ENCODE measurements around the gene LEAP2.

LEAP2 gene

DNA sequence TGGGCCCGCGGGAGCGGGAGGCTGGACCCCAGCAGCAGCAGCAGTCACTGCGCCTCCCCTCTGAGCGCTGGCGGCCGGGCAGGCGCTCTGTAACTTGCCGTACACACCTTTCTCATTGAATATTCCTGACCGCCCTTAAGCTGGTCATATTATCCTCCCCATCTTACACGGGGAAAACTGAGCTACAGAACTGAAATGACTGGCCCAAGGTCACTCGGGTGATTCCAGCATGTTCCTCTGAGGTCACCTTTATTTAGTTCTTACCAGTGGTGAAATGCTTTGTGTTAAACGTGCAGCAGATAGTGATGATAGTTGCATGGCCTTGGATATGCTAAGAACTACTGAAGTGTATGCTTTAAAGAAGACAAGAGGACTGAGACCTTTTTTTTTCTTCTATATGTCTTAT, 6.4 kb upstream of the LEAP2 start:
- H3K36me3 ChIP-seq (ENCODE audit: control insufficient read depth in 1 of 2, insufficient read depth in 2 of 2, low read length in 2 of 2) = peaks cover 20 to 28% of the 10 kb centered on the region in 2 donors
- H3K27me3 ChIP-seq (ENCODE audit: low read depth, low read length) = no peaks in the 10 kb centered on the region
- peak overlapping the region; percentile 94 for H3K27ac ChIP-seq (ENCODE audit: low read length)
- H3K4me1 ChIP-seq (ENCODE audit: control insufficient read depth in 1 of 2, insufficient read depth in 2 of 2, low read length in 2 of 2) = peaks cover 5 to 12% of the 10 kb centered on the region in 2 donors
- H3K4me3 ChIP-seq (ENCODE audit: low read depth in 1 of 2, low read length in 2 of 2) = peak overlapping the region; percentile 89 to 96
- no peaks in the 10 kb centered on the region for H3K9me3 ChIP-seq (ENCODE audit: control insufficient read depth in 1 of 2, low read length in 2 of 2)

DNA sequence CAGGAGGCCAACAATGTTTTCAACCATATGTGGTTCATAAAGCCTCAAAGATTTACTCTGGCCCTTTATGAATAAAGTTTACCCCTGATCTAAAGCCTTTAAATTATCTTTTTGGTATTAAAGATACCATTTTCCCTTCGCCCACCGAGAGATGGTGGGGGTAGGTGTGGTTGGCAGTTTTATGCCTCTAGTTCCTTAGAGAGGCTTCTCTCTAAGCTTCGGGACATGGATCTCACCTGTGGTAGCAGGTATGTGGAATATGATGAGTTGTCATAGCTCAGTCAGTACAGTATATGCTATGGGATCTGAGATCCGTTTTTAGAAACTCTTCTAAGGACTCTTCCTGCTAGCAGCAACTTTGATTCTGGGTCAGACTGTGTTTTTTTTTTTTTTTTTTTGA, 4.7 kb upstream of the LEAP2 start:
- H3K27me3 ChIP-seq (ENCODE audit: low read depth, low read length) = no peaks in the 10 kb centered on the region

DNA sequence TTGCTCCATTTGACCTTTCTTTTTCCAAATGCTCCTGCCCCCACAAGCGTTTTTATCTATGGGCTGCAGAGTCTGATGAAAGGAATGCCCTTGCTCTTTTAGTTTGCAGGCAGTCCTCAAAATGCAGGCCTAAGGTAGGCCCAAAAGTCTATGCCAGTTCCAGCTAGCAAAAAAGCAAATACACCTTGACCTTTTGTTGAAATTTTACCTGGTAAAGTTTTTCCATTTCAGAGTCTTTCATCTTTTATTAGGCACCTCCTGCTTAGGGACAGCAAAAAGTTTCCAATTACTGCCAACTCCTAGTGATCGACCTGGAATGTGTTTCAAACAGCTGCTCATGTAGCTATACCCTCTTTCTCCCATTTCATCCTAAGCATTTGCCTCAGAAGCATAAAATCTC, 2.7 kb upstream of the LEAP2 start:
- Histone ChIP-seq H3K9me3 (ENCODE audit: control insufficient read depth in 1 of 2, low read length in 2 of 2) (no peaks in the 10 kb centered on the region), H3K27me3 (ENCODE audit: low read depth, low read length) (no peaks in the 10 kb centered on the region), H3K27ac (ENCODE audit: low read length) (no peak overlapping the region), H3K36me3 (ENCODE audit: control insufficient read depth in 1 of 2, insufficient read depth in 2 of 2, low read length in 2 of 2) (peaks cover 29 to 40% of the 10 kb centered on the region in 2 donors), H3K4me1 (ENCODE audit: control insufficient read depth in 1 of 2, insufficient read depth in 2 of 2, low read length in 2 of 2) (peaks cover 5 to 17% of the 10 kb centered on the region in 2 donors), H3K4me3 (ENCODE audit: low read depth in 1 of 2, low read length in 2 of 2) (no peak overlapping the region)

More for the DNA sequence above, 4.7 kb upstream of the LEAP2 start:
- Histone ChIP-seq H3K27ac (ENCODE audit: low read length) (no peak overlapping the region), H3K4me1 (ENCODE audit: control insufficient read depth in 1 of 2, insufficient read depth in 2 of 2, low read length in 2 of 2) (peaks cover 5 to 17% of the 10 kb centered on the region in 2 donors), H3K9me3 (ENCODE audit: control insufficient read depth in 1 of 2, low read length in 2 of 2) (no peaks in the 10 kb centered on the region), H3K36me3 (ENCODE audit: control insufficient read depth in 1 of 2, insufficient read depth in 2 of 2, low read length in 2 of 2) (peaks cover 23 to 29% of the 10 kb centered on the region in 2 donors), H3K4me3 (ENCODE audit: low read depth in 1 of 2, low read length in 2 of 2) (no peak overlapping the region)

DNA sequence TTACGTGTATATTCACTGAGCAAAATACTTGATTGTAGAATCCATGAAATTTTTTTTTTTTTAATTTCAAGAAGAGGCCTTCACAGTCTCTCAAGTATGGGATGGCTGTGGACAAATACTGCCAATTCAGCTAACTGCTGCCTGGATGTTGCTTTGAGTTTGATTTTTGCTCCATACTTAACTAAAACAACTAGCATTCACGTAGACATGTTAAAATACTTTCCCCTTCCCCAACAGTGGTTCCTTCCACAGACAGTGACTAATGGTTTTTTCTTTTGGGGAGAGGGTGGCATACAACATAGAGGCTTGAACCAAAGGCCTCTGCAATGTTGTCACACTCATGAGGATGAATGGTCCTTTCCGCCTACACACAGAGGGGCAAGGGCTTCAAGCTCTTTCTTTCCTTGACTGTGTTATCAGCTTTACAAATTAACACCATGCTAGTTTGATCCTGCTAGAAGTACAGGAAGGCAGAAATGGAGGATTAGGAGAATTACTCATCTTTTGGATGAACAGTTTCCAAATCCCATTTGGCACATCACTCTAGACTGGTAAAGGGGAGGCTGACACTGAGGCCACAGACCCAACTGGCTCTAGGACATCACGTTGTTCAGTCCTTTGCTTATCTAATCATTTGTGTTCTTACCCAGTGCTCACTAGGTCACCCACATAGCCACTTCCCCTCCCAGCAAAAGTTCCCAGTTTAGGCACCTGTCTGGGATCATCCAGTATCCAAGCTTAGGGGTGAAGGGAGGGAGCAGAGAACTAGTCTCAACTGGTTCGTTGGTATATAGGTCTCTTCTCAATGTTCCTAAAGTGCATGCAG, 1.8 kb upstream of the LEAP2 start:
- H3K27ac ChIP-seq (ENCODE audit: low read length) = no peak overlapping the region
- H3K4me1 ChIP-seq (ENCODE audit: control insufficient read depth in 1 of 2, insufficient read depth in 2 of 2, low read length in 2 of 2) = peaks cover 5 to 17% of the 10 kb centered on the region in 2 donors

DNA sequence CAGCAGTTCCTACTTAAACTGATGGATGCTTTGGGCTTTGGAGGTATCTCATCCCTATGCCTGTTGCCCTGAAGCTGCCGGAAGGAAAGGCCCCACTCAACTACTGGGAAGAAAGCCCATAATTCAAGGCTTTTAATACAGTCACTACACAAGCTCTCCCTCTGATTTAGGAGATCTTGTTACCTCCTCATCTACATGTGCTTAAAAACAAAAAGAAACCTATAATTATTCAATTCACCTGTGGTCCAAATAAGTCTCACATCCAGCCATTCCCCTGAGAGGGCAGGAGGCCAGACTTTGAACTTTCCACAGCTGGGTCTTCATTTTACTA, 715 bp upstream of the LEAP2 start:
- Histone ChIP-seq H3K27ac (ENCODE audit: low read length) (peak overlapping the region; percentile 31), H3K9me3 (ENCODE audit: control insufficient read depth in 1 of 2, low read length in 2 of 2) (no peaks in the 10 kb centered on the region), H3K27me3 (ENCODE audit: low read depth, low read length) (no peaks in the 10 kb centered on the region), H3K36me3 (ENCODE audit: control insufficient read depth in 1 of 2, insufficient read depth in 2 of 2, low read length in 2 of 2) (peaks cover 32 to 40% of the 10 kb centered on the region in 2 donors), H3K4me1 (ENCODE audit: control insufficient read depth in 1 of 2, insufficient read depth in 2 of 2, low read length in 2 of 2) (peaks cover 0 to 10% of the 10 kb centered on the region in 2 donors), H3K4me3 (ENCODE audit: low read depth in 1 of 2, low read length in 2 of 2) (no peak overlapping the region)

More for the DNA sequence above, 1.8 kb upstream of the LEAP2 start:
- no peaks in the 10 kb centered on the region for H3K27me3 ChIP-seq (ENCODE audit: low read depth, low read length)
- no peaks in the 10 kb centered on the region for H3K9me3 ChIP-seq (ENCODE audit: control insufficient read depth in 1 of 2, low read length in 2 of 2)
- no peak overlapping the region for H3K4me3 ChIP-seq (ENCODE audit: low read depth in 1 of 2, low read length in 2 of 2)
- H3K36me3 ChIP-seq (ENCODE audit: control insufficient read depth in 1 of 2, insufficient read depth in 2 of 2, low read length in 2 of 2) = peaks cover 32 to 40% of the 10 kb centered on the region in 2 donors

DNA sequence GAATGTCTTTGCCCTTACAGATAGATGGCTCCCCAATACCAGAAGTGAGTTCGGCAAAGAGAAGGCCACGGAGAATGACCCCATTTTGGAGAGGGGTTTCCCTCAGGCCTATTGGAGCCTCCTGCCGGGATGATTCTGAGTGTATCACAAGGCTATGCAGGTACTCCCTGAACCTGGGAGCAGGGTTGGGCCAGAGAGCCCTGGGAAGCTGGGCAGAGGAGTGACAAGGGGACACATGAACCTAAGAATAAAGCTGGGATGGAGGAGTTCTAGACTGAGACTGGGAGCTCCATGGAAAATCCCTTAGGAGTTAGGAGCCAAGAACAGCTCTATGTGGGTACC, 433 bp downstream of the LEAP2 start:
- no peaks in the 10 kb centered on the region for H3K9me3 ChIP-seq (ENCODE audit: control insufficient read depth in 1 of 2, low read length in 2 of 2)
- no peak overlapping the region for H3K4me3 ChIP-seq (ENCODE audit: low read depth in 1 of 2, low read length in 2 of 2)
- peak overlapping the region; percentile 39 for H3K27ac ChIP-seq (ENCODE audit: low read length)
- peaks cover 32 to 33% of the 10 kb centered on the region in 2 donors for H3K36me3 ChIP-seq (ENCODE audit: control insufficient read depth in 1 of 2, insufficient read depth in 2 of 2, low read length in 2 of 2)
- no peaks in the 10 kb centered on the region for H3K27me3 ChIP-seq (ENCODE audit: low read depth, low read length)
- H3K4me1 ChIP-seq (ENCODE audit: control insufficient read depth in 1 of 2, insufficient read depth in 2 of 2, low read length in 2 of 2) = peaks cover 0 to 11% of the 10 kb centered on the region in 2 donors

DNA sequence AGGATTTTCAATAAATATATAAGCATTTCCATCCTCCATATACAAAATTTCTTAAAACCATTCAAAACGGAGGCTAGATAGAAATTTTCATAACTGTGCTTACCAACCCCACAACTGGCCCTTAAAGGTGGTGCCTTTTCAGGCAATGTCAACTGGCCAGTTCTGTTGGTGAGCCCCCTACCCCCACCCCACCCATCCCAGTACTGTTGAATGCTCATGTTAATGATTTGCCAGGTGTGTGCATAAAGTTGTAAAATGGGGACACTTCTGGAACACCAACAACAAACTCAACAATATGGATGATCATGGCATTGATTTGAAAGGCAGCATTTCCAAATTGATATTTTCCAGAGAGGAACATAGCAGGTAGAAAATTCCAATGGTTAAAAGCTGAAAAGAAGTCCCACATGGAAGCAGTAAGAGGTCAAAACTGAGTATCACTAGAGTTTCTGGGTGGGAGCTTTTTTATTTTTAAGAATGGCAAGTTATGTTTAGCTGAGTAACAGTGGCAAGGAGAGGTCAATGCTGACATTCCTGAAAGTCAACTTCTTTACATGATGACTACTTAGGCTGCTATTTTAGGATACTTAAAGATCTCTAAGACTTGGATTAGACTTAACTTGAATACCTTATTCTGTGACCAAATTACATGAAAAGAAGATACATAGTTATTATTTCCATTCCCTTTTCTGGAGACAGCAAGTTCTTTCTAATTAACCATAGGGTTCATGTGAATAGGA, 2.7 kb downstream of the LEAP2 start:
- Histone ChIP-seq H3K36me3 (ENCODE audit: control insufficient read depth in 1 of 2, insufficient read depth in 2 of 2, low read length in 2 of 2) (peaks cover 34 to 41% of the 10 kb centered on the region in 2 donors), H3K9me3 (ENCODE audit: control insufficient read depth in 1 of 2, low read length in 2 of 2) (no peaks in the 10 kb centered on the region), H3K27me3 (ENCODE audit: low read depth, low read length) (no peaks in the 10 kb centered on the region), H3K4me1 (ENCODE audit: control insufficient read depth in 1 of 2, insufficient read depth in 2 of 2, low read length in 2 of 2) (peaks cover 0 to 11% of the 10 kb centered on the region in 2 donors), H3K4me3 (ENCODE audit: low read depth in 1 of 2, low read length in 2 of 2) (no peak overlapping the region), H3K27ac (ENCODE audit: low read length) (no peak overlapping the region)

DNA sequence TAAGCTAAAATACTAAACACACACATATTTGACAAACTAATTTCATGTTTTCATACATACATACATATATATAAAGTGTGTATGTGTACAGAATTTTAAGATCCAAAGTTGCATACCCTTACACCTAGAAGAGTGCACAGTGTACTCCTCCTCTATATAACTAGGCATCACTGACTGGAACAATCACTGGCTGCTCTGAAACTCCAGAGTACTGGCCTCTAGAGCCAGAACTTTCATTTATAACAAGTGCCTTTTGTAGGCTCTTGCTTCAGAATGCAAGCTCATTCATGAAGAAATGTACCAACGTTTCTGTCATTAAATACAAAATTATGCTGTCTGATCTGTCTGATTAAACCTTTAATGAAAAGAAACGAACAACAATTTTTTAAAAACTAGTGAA, 4.0 kb downstream of the LEAP2 start:
- Histone ChIP-seq H3K4me3 (ENCODE audit: low read depth in 1 of 2, low read length in 2 of 2) (no peak overlapping the region), H3K27me3 (ENCODE audit: low read depth, low read length) (no peaks in the 10 kb centered on the region), H3K27ac (ENCODE audit: low read length) (no peak overlapping the region), H3K36me3 (ENCODE audit: control insufficient read depth in 1 of 2, insufficient read depth in 2 of 2, low read length in 2 of 2) (peaks cover 42 to 45% of the 10 kb centered on the region in 2 donors), H3K4me1 (ENCODE audit: control insufficient read depth in 1 of 2, insufficient read depth in 2 of 2, low read length in 2 of 2) (peaks cover 0 to 11% of the 10 kb centered on the region in 2 donors), H3K9me3 (ENCODE audit: control insufficient read depth in 1 of 2, low read length in 2 of 2) (no peaks in the 10 kb centered on the region)

DNA sequence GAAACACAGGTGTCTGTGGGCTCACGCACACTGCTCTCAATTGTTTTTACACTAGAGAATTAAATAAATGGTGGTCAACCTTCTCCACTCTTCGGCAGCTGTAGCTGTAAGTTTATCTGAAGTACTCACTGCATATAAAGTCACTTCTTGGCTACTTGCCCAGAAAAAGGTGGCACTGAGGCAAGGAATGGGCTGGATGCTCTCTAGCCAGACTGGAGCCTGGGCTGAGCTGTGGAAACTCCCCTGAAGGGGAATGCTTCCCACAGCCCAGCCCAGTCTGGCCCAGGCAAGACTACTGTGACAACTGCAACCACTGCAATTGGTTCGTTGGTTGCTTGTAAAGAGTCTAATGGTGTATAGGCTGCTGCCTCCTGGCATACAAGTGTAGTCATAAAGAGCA, 4.5 kb downstream of the LEAP2 start:
- H3K4me1 ChIP-seq (ENCODE audit: control insufficient read depth in 1 of 2, insufficient read depth in 2 of 2, low read length in 2 of 2) = peaks cover 0 to 11% of the 10 kb centered on the region in 2 donors
- no peaks in the 10 kb centered on the region for H3K27me3 ChIP-seq (ENCODE audit: low read depth, low read length)
- peaks cover 42 to 49% of the 10 kb centered on the region in 2 donors for H3K36me3 ChIP-seq (ENCODE audit: control insufficient read depth in 1 of 2, insufficient read depth in 2 of 2, low read length in 2 of 2)
- H3K27ac ChIP-seq (ENCODE audit: low read length) = no peak overlapping the region
- H3K9me3 ChIP-seq (ENCODE audit: control insufficient read depth in 1 of 2, low read length in 2 of 2) = no peaks in the 10 kb centered on the region
- H3K4me3 ChIP-seq (ENCODE audit: low read depth in 1 of 2, low read length in 2 of 2) = no peak overlapping the region

DNA sequence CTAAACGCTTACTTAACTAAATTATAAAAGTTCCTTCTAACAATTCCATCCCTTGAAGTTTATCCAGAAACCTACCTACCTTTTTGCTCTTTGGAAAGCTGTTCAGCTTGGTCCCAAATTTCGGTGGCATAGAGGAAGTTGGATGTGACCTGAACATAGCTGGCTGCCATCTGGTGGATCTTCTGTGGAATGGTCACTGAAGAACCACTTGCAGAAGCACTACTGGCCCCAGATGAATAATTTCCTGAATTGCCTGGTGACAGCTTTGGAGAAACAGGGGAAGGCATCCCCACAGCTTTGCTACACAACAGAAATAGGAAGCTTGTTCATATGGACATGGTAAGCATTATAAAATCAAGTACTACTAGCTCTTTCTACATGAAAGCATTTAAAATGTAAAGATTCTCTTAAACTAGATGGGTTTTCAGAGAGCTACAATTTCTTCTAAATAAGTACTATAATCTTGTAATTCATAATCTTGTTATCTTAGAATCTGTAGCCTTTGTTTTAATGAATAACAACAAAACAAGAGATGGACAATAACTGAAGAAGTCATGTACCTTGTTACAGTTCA, 9.9 kb downstream of the LEAP2 start:
- Histone ChIP-seq H3K36me3 (ENCODE audit: control insufficient read depth in 1 of 2, insufficient read depth in 2 of 2, low read length in 2 of 2) (peaks cover 55 to 66% of the 10 kb centered on the region in 2 donors), H3K27ac (ENCODE audit: low read length) (no peak overlapping the region), H3K4me1 (ENCODE audit: control insufficient read depth in 1 of 2, insufficient read depth in 2 of 2, low read length in 2 of 2) (no peaks in the 10 kb centered on the region), H3K27me3 (ENCODE audit: low read depth, low read length) (no peaks in the 10 kb centered on the region), H3K9me3 (ENCODE audit: control insufficient read depth in 1 of 2, low read length in 2 of 2) (no peaks in the 10 kb centered on the region), H3K4me3 (ENCODE audit: low read depth in 1 of 2, low read length in 2 of 2) (no peak overlapping the region)

DNA sequence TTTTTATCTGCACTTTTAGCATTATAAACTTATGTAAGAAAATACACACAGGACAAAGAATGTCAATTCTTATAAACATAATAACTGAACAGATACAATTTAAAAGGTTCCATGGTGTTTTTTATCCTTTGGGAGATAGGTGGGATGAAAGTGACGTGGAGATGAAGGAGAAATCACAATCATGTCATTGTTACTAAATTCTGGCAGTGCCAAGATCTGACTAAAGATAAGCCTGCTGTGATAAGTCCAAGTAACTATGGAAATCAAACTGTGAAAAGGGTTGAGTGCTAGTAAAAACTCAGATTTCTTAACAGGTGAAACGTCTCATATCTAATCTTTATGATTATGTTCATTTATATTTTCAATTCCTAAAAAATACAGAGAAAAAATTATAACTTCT, 11.1 kb downstream of the LEAP2 start:
- Histone ChIP-seq H3K4me1 (ENCODE audit: control insufficient read depth in 1 of 2, insufficient read depth in 2 of 2, low read length in 2 of 2) (no peaks in the 10 kb centered on the region), H3K27ac (ENCODE audit: low read length) (no peak overlapping the region), H3K4me3 (ENCODE audit: low read depth in 1 of 2, low read length in 2 of 2) (no peak overlapping the region), H3K9me3 (ENCODE audit: control insufficient read depth in 1 of 2, low read length in 2 of 2) (no peaks in the 10 kb centered on the region), H3K27me3 (ENCODE audit: low read depth, low read length) (no peaks in the 10 kb centered on the region), H3K36me3 (ENCODE audit: control insufficient read depth in 1 of 2, insufficient read depth in 2 of 2, low read length in 2 of 2) (peaks cover 50 to 66% of the 10 kb centered on the region in 2 donors)
